GM18870 (cell line): ENCODE results near the gene HIPK3.

Experiments
- ATAC-seq: cut with Tn5 transposase; IDR thresholded peaks from one replicate; pipeline ENCODE4 v1.9.1; 2021; ENCODE audit warnings: moderate library complexity; ENCODE audit not compliant: unreplicated experiment

HIPK3 gene

GRCh38 chr11:33389635-33390034 lies 132.5 kb downstream of the HIPK3 start:
- ATAC-seq: peak; percentile 51

GRCh38 chr11:33390944-33391892 lies 134.0 kb downstream of the HIPK3 start:
- no peak for ATAC-seq

DNA sequence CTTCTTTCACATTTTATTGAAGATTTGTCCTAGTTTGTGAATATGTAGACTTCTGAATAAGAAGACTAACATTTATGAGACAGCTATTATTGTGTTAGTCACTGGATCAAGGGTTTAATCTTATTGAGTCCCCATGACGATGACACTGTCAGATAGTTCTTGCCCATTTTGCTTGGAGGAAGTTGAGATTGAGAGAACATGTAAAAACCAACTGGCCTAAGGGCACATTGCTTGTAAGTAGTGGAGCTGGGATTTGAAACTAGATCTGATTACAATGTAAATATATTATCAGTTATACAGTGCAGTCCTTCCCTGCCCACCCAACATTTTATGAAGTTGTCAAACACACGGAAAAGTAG lies 134.7 kb downstream of the HIPK3 start:
- ATAC-seq: no peak

DNA sequence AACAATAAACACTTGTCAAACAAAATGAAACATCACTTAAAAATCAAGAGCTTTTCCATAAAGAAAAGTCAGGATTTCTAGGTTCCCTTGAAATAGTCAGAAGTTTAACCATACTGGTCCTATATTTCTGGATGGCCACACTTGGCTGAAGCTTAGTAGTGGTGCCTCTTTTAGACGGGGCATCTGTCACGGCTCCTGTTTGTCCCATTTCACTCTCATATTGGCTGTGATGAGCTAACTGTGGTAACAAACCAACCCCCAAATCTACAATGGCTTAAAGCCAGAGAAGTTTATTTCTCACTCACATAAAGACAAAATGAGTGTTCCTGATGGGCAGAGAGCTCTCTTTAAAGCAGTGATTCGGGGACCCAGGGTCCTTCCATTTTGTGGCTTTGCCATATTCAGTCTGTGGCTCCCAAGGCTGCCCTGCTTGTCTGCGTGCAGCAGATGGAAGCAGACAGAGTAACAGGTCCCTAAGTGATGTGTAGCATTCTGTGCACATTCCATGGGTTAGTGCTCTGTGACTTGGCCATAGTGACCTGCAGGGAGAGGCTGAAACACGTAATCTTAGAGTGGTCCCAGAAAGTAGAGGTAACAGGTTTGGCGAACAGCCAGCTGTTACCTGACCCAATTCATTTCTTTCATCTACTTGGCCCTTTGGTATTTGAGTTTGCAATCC lies 137.4 kb downstream of the HIPK3 start:
- ATAC-seq: no peak

DNA sequence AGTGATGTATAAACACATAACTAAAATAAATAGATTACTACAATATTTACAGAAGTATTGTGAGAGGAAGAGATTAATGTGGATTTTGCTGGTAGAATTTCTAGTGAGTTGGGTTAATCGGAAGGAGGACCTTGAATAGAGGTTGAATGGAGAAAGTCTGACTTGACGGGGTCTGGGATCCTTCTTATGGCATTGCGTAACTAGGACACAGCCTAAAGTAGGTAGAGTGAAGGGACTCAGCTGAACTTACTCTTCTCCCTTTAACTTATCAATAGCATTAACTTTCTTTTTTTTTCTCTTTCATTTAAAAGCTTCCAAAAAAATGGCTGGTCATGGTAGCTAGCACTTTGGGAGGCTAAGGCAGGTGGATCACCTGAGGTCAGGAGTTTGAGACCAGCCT lies 139.2 kb downstream of the HIPK3 start:
- no peak for ATAC-seq

DNA sequence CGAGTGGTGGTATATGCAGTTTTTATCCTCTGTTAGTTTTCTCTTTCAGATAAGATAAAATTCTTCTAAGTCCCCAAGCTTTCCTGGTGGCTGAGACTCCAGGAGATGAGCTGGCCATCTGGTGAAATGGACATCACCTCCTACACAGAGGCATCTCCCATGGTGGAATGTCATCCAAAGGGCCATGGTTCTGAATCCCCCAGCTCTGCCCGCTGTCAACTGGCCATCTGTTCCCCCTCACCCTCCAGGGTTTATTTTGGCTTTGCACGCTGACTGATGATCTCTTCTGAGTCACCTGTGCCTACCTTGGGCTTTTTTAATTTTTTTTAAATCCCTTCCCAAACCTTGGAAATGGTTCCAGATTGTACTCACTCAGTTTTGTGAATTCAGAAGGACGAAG lies 142.2 kb downstream of the HIPK3 start:
- ATAC-seq: no peak

GRCh38 chr11:33402066-33402465 lies 144.9 kb downstream of the HIPK3 start:
- no peak for ATAC-seq

- no peak for ATAC-seq
Measured at GRCh38 chr11:33403344-33403743, 146.2 kb downstream of the HIPK3 start.

- no peak for ATAC-seq
Measured at GRCh38 chr11:33405834-33406602, 148.8 kb downstream of the HIPK3 start.
